Stimulated activated CD8-positive, alpha-beta memory T cell treated with anti-CD3 and anti-CD28 coated beads, Interleukin-2, amount 100 ng/mL, for 48 hours (primary cell): ENCODE measurements around the gene SDSL.

Source experiments
- DNase-seq, 2 donors: peaks; one replicate each; pipeline ENCODE4 v3.0.0-alpha.2; 2020; ENCODE audit warnings: low read depth in 2 of 2

SDSL gene

GRCh38 chr12:113449299-113449698 lies 27.1 kb downstream of the SDSL start:
- DNase-seq, result no peak

GRCh38 chr12:113449839-113450238 lies 27.7 kb downstream of the SDSL start:
- no peak for DNase-seq

GRCh38 chr12:113452458-113452857 lies 30.3 kb downstream of the SDSL start:
- no peak for DNase-seq

- no peak for DNase-seq
These were observed 31.1 kb downstream of the SDSL start for GRCh38 chr12:113453330-113453729.

- DNase-seq, result no peak
These were observed 34.0 kb downstream of the SDSL start for GRCh38 chr12:113456199-113456598.

- no peak for DNase-seq
These were observed 34.6 kb downstream of the SDSL start for GRCh38 chr12:113456761-113457160.

GRCh38 chr12:113457185-113457584 lies 35.0 kb downstream of the SDSL start:
- DNase-seq, result no peak

GRCh38 chr12:113457710-113458109 lies 35.5 kb downstream of the SDSL start:
- DNase-seq, result no peak

GRCh38 chr12:113459981-113460380 lies 37.8 kb downstream of the SDSL start:
- no peak for DNase-seq

- no peak for DNase-seq
These were observed 39.5 kb downstream of the SDSL start for GRCh38 chr12:113461666-113462065.

- peak; percentile 58 to 60 for DNase-seq
These were observed 40.1 kb downstream of the SDSL start for GRCh38 chr12:113462117-113462774.

GRCh38 chr12:113462998-113463745 lies 41.0 kb downstream of the SDSL start:
- no peak for DNase-seq

GRCh38 chr12:113463746-113464451 lies 41.7 kb downstream of the SDSL start:
- DNase-seq, result no peak

- no peak for DNase-seq
These were observed 42.2 kb downstream of the SDSL start for GRCh38 chr12:113464452-113464775.

GRCh38 chr12:113464852-113465719 lies 42.9 kb downstream of the SDSL start:
- no peak for DNase-seq

GRCh38 chr12:113465808-113466453 lies 43.8 kb downstream of the SDSL start:
- DNase-seq, result no peak

- DNase-seq, result no peak
These were observed 44.4 kb downstream of the SDSL start for GRCh38 chr12:113466454-113467141.

- no peak for DNase-seq
These were observed 44.9 kb downstream of the SDSL start for GRCh38 chr12:113467142-113467501.

GRCh38 chr12:113467502-113468364 lies 45.6 kb downstream of the SDSL start:
- no peak for DNase-seq
